Astrocyte of the cerebellum (primary cell): Measurements from ENCODE around the gene OLIG1.

Experiments used
- DNase-seq: peaks from one replicate; pipeline ENCODE4 v3.0.0-alpha.2; 2011; ENCODE audit warnings: low read depth
- H3K4me3 ChIP-seq: 2 replicates; pipeline ENCODE4 v1.5.1; 2011; ENCODE audit warnings: mild to moderate bottlenecking, low read depth, low read length, moderate library complexity
- in situ Hi-C: cut with HindIII; loops from 2 replicates; pipeline ENCODE4 v1.10.0; 2017; ENCODE audit warnings: low sequenced_read_pairs
- TF ChIP-seq, protein P1 (sequence below): IDR thresholded peaks from 2 replicates; pipeline ENCODE4 v1.5.1; 2012; ENCODE audit warnings: low read length, low read depth, moderate library complexity, mild to moderate bottlenecking; ENCODE audit errors: missing control alignments

The OLIG1 gene

DNA sequence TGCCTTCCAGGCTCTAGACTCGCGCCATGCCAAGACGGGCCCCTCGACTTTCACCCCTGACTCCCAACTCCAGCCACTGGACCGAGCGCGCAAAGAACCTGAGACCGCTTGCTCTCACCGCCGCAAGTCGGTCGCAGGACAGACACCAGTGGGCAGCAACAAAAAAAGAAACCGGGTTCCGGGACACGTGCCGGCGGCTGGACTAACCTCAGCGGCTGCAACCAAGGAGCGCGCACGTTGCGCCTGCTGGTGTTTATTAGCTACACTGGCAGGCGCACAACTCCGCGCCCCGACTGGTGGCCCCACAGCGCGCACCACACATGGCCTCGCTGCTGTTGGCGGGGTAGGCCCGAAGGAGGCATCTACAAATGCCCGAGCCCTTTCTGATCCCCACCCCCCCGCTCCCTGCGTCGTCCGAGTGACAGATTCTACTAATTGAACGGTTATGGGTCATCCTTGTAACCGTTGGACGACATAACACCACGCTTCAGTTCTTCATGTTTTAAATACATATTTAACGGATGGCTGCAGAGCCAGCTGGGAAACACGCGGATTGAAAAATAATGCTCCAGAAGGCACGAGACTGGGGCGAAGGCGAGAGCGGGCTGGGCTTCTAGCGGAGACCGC is 46.3 kb upstream of the OLIG1 start:
- no peak overlapping the region for H3K4me3 ChIP-seq
- TF ChIP-seq, protein P1, sequence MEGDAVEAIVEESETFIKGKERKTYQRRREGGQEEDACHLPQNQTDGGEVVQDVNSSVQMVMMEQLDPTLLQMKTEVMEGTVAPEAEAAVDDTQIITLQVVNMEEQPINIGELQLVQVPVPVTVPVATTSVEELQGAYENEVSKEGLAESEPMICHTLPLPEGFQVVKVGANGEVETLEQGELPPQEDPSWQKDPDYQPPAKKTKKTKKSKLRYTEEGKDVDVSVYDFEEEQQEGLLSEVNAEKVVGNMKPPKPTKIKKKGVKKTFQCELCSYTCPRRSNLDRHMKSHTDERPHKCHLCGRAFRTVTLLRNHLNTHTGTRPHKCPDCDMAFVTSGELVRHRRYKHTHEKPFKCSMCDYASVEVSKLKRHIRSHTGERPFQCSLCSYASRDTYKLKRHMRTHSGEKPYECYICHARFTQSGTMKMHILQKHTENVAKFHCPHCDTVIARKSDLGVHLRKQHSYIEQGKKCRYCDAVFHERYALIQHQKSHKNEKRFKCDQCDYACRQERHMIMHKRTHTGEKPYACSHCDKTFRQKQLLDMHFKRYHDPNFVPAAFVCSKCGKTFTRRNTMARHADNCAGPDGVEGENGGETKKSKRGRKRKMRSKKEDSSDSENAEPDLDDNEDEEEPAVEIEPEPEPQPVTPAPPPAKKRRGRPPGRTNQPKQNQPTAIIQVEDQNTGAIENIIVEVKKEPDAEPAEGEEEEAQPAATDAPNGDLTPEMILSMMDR, result no peak
- no peak for DNase-seq
- in situ Hi-C loops, result no loop called here

DNA sequence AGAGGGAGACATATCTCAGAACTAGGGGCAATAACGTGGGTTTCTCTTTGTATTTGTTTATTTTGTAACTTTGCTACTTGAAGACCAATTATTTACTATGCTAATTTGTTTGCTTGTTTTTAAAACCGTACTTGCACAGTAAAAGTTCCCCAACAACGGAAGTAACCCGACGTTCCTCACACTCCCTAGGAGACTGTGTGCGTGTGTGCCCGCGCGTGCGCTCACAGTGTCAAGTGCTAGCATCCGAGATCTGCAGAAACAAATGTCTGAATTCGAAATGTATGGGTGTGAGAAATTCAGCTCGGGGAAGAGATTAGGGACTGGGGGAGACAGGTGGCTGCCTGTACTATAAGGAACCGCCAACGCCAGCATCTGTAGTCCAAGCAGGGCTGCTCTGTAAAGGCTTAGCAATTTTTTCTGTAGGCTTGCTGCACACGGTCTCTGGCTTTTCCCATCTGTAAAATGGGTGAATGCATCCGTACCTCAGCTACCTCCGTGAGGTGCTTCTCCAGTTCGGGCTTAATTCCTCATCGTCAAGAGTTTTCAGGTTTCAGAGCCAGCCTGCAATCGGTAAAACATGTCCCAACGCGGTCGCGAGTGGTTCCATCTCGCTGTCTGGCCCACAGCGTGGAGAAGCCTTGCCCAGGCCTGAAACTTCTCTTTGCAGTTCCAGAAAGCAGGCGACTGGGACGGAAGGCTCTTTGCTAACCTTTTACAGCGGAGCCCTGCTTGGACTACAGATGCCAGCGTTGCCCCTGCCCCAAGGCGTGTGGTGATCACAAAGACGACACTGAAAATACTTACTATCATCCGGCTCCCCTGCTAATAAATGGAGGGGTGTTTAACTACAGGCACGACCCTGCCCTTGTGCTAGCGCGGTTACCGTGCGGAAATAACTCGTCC is 45.5 kb upstream of the OLIG1 start:
- no peak for DNase-seq
- in situ Hi-C loops, result no loop called here
- TF ChIP-seq, protein P1, result no peak
- no peak overlapping the region for H3K4me3 ChIP-seq

- DNase-seq, result no peak
- TF ChIP-seq, protein P1, result no peak
- in situ Hi-C loops, result no loop called here
- no peak overlapping the region for H3K4me3 ChIP-seq
Measured at GRCh38 chr21:33025106-33025488, 44.8 kb upstream of the OLIG1 start.

DNA sequence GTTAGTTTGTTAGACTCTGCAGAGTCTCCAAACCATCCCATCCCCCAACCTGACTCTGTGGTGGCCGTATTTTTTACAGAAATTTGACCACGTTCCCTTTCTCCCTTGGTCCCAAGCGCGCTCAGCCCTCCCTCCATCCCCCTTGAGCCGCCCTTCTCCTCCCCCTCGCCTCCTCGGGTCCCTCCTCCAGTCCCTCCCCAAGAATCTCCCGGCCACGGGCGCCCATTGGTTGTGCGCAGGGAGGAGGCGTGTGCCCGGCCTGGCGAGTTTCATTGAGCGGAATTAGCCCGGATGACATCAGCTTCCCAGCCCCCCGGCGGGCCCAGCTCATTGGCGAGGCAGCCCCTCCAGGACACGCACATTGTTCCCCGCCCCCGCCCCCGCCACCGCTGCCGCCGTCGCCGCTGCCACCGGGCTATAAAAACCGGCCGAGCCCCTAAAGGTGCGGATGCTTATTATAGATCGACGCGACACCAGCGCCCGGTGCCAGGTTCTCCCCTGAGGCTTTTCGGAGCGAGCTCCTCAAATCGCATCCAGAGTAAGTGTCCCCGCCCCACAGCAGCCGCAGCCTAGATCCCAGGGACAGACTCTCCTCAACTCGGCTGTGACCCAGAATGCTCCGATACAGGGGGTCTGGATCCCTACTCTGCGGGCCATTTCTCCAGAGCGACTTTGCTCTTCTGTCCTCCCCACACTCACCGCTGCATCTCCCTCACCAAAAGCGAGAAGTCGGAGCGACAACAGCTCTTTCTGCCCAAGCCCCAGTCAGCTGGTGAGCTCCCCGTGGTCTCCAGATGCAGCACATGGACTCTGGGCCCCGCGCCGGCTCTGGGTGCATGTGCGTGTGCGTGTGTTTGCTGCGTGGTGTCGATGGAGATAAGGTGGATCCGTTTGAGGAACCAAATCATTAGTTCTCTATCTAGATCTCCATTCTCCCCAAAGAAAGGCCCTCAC is 44.2 kb upstream of the OLIG1 start, which contains the start of gene OLIG2:
OLIG2 (plus strand) TSS at position 447 of the 954 bp plus-strand sequence. CDS start 928 bp downstream, outside the sequence.
- TF ChIP-seq, protein P1, result no peak
- in situ Hi-C loops, result no loop called here
- no peak for DNase-seq
- no peak within 1 kb of the TSS for H3K4me3 ChIP-seq

GRCh38 chr21:33026443-33026858 is 43.5 kb upstream of the OLIG1 start:
- in situ Hi-C loops, result no loop called here
- TF ChIP-seq, protein P1, result no peak
- no peak for DNase-seq
- no peak overlapping the region for H3K4me3 ChIP-seq

DNA sequence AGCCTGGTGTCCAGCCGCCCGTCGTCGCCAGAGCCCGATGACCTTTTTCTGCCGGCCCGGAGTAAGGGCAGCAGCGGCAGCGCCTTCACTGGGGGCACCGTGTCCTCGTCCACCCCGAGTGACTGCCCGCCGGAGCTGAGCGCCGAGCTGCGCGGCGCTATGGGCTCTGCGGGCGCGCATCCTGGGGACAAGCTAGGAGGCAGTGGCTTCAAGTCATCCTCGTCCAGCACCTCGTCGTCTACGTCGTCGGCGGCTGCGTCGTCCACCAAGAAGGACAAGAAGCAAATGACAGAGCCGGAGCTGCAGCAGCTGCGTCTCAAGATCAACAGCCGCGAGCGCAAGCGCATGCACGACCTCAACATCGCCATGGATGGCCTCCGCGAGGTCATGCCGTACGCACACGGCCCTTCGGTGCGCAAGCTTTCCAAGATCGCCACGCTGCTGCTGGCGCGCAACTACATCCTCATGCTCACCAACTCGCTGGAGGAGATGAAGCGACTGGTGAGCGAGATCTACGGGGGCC is 43.0 kb upstream of the OLIG1 start:
- TF ChIP-seq, protein P1, result no peak
- no peak overlapping the region for H3K4me3 ChIP-seq
- DNase-seq, result no peak
- in situ Hi-C loops, result no loop called here
